ENCODE measurements around the gene SNX27. TPM values are rescaled to one million over a fixed set of nuclear protein-coding genes. Genes with fewer than 3 reads are reported as not detected.
A peak's percentile ranks its signal among the peaks of the same experiment; 100 is the strongest.

Gene SNX27
- total RNA-seq, 6 donors from 2014 or later, result 35.0 to 62.9 (median 51.9) TPM

DNA sequence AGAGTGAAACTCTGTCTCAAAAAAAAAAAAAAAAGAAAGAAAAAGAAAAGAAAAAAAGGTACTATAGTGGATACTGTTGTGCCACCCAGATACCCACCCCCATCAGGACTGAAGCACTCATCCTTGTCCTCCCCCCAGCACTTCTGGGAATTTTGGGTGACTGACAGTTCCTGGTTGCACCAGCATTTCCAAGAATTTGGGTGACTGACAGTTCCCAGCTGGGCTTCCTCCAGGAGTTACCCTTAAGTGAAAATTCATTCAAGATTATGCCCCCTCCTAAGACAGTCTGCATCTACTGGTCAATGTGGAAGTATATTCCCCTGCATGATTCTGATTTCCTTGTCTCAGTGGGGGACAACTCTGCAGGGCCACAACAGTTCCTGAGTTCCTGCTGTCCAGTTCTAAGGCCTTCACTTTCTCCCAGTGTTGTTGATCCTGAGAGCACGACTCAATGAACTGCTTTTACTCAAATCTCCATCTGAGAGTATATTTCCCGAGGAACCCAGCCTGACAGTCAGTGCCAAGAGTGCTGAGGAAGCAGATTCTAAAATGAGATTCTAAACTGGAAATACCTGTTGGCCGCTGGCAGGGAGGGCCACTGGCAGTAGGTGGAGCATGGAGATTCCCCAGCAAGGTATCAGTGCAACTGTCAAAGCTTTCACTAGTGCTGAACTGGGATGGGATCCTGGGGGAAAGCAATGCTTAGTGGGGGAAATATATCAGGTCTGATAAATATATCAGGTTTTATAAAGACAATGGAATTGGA, 127.9 kb downstream of the SNX27 start:
- Histone ChIP-seq H3K4me1 (no peaks in the 10 kb centered on the region), H3K27ac (no peak overlapping the region)
- DNase-seq, result peak in 1 of 2 donors; percentile 37

DNA sequence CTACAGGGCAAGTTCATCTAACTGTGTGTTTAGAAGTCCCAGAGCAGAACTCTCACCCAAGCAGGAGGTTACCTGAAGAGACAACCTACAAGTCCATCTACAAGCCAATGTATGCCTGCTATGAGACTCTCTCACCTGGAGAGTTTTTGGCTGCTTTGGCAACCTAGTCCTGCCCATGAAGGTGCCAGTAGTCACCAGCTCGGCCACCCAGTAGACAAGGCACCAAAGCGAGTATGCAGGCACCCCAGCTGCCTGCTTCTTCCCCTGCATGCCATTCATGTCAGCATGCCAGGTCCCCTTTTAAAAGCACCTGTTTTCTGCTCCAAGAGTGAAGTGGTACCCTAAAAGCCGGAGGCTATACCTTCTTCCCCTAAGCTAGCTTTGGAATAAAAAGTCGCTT, 129.7 kb downstream of the SNX27 start:
- H3K36me3 ChIP-seq, result no peaks in the 10 kb centered on the region
- no peak overlapping the region for H3K27ac ChIP-seq
- 85 to 89% methylated on average over 4 of the region's 4 CpGs for WGBS, 2 donors
- no peaks in the 10 kb centered on the region for H3K4me1 ChIP-seq
- H3K9me3 ChIP-seq, result peaks cover 0 to 11% (median 0%) of the 10 kb centered on the region in 4 donors
- TF ChIP-seq POLR2AphosphoS5 (IDR thresholded peaks at IDR 0.05), result no peak
- H3K27me3 ChIP-seq, result no peaks in the 10 kb centered on the region
- no peak for ATAC-seq (ENCODE audit: low FRiP score in 2 of 2)
- no peak overlapping the region for H3K4me3 ChIP-seq
- DNase-seq, result no peak

More for the DNA sequence above, 127.9 kb downstream of the SNX27 start:
- WGBS, 2 donors, result 40 to 72% methylated on average over 3 of the region's 3 CpGs
- H3K9me3 ChIP-seq, result peaks cover 0 to 11% (median 0%) of the 10 kb centered on the region in 4 donors
- TF ChIP-seq POLR2AphosphoS5 (IDR thresholded peaks at IDR 0.05) (no peak), POLR2A (IDR thresholded peaks at IDR 0.05) (no peak), EP300 (IDR thresholded peaks at IDR 0.05) (no peak)
- TF ChIP-seq, protein P1, sequence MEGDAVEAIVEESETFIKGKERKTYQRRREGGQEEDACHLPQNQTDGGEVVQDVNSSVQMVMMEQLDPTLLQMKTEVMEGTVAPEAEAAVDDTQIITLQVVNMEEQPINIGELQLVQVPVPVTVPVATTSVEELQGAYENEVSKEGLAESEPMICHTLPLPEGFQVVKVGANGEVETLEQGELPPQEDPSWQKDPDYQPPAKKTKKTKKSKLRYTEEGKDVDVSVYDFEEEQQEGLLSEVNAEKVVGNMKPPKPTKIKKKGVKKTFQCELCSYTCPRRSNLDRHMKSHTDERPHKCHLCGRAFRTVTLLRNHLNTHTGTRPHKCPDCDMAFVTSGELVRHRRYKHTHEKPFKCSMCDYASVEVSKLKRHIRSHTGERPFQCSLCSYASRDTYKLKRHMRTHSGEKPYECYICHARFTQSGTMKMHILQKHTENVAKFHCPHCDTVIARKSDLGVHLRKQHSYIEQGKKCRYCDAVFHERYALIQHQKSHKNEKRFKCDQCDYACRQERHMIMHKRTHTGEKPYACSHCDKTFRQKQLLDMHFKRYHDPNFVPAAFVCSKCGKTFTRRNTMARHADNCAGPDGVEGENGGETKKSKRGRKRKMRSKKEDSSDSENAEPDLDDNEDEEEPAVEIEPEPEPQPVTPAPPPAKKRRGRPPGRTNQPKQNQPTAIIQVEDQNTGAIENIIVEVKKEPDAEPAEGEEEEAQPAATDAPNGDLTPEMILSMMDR (IDR thresholded peaks at IDR 0.05), result no peak
- H3K4me3 ChIP-seq, result no peak overlapping the region
- no peaks in the 10 kb centered on the region for H3K27me3 ChIP-seq
- no peak for ATAC-seq (ENCODE audit: low FRiP score in 2 of 2)
- H3K36me3 ChIP-seq, result no peaks in the 10 kb centered on the region

Small RNA genes lying within 50 kb of the gene (small RNA-seq; reads per million reads assigned to genes)
- gene RNU6-1062P, result 0 reads per million in 4 donors
- 0 reads per million in 4 donors for gene RNU6-662P

Other genes starting within 250 kb of the SNX27 start
- 100 to 1,000 TPM; 241 to 804 (median 431) TPM for gene SELENBP1, start 239.3 kb upstream of the SNX27 start, total RNA-seq
- gene PSMB4, start 212.5 kb upstream of the SNX27 start, total RNA-seq, result 100 to 1,000 TPM; 127 to 216 (median 179) TPM
- 100 to 1,000 TPM in 1 of 6 donors, 10 to 100 TPM in 5; 34.2 to 148 (median 67.9) TPM for gene POGZ, start 152.6 kb upstream of the SNX27 start, total RNA-seq
- 100 to 1,000 TPM in 3 of 6 donors, 10 to 100 TPM in 3; 51.6 to 223 (median 99.2) TPM for gene CGN, start 100.7 kb upstream of the SNX27 start, total RNA-seq
- gene TUFT1, start 71.7 kb upstream of the SNX27 start, total RNA-seq, result 10 to 100 TPM in 5 of 6 donors, 1 to 10 TPM in 1; 9.9 to 18.1 (median 12.5) TPM
- under 1 TPM in 1 of 6 donors, not detected in 5; 0.13 TPM for gene CELF3, start 104.8 kb downstream of the SNX27 start, total RNA-seq
- 10 to 100 TPM in 1 of 6 donors, 1 to 10 TPM in 3, not detected in 2; 2.5 to 20.7 (median 6.3) TPM for gene RIIAD1, start 109.5 kb downstream of the SNX27 start, total RNA-seq
- 10 to 100 TPM; 27.6 to 94.3 (median 53.2) TPM for gene MRPL9, start 151.4 kb downstream of the SNX27 start, total RNA-seq
- gene TDRKH, start 178.4 kb downstream of the SNX27 start, total RNA-seq, result 10 to 100 TPM in 5 of 6 donors, 1 to 10 TPM in 1; 7.3 to 17.0 (median 13.1) TPM
- gene LINGO4, start 193.4 kb downstream of the SNX27 start, total RNA-seq, result under 1 TPM in 5 of 6 donors, not detected in 1; 0.22 to 0.89 (median 0.61) TPM
- gene RORC, start 219.8 kb downstream of the SNX27 start, total RNA-seq, result 10 to 100 TPM; 10.3 to 46.2 (median 24.1) TPM
- gene C2CD4D, start 227.8 kb downstream of the SNX27 start, total RNA-seq, result 1 to 10 TPM in 2 of 6 donors, under 1 TPM in 2, not detected in 2; 0.29 to 3.6 (median 0.78) TPM
- gene THEM5, start 241.7 kb downstream of the SNX27 start, total RNA-seq, result not detected